HL-60 (cell line): ENCODE results near the gene DNAH8.
A peak's percentile ranks its signal among the peaks of the same experiment; 100 is the strongest.

ENCODE experiments used
- DNase-seq, 2 experiments: peaks; one replicate each; pipeline ENCODE4 v3.0.0-alpha.2; 2010 to 2020; ENCODE audit warnings: low read depth in 1 of 2, low spot score in 1 of 2
- H3K27ac ChIP-seq: fragments of 250-450 bp; sonication (Bioruptor Pico); replicated peaks from 2 replicates; pipeline ENCODE4 v1.5.1; 2020; ENCODE audit warnings: mild to moderate bottlenecking, moderate library complexity
- H3K27me3 ChIP-seq: fragments of 250-450 bp; sonication (Bioruptor Pico); 2 replicates; pipeline ENCODE4 v1.5.1; 2021; ENCODE audit warnings: mild to moderate bottlenecking, moderate library complexity; ENCODE audit not compliant: insufficient read depth, poor library complexity, severe bottlenecking
- H3K4me3 ChIP-seq: replicated peaks from 2 replicates; pipeline ENCODE4 v1.5.1; 2011; ENCODE audit warnings: mild to moderate bottlenecking, control low read depth, low read length; ENCODE audit not compliant: insufficient read depth
- GABPA ChIP-seq: IDR thresholded peaks from 2 replicates; pipeline ENCODE4 v1.6.1; 2012; ENCODE audit warnings: low read depth
- POLR2AphosphoS5 ChIP-seq: IDR thresholded peaks from 2 replicates; pipeline ENCODE4 v1.6.1; 2012; ENCODE audit warnings: low read depth
- SPI1 ChIP-seq: IDR thresholded peaks from 2 replicates; pipeline ENCODE4 v1.6.1; 2012; ENCODE audit warnings: low read depth, mild to moderate bottlenecking, borderline replicate concordance
- TF ChIP-seq, protein P1 (sequence below): IDR thresholded peaks from 2 replicates; pipeline ENCODE4 v1.6.1; 2012; ENCODE audit warnings: low read depth; ENCODE audit not compliant: insufficient replicate concordance
- TF ChIP-seq, protein P2 (sequence below): IDR thresholded peaks from one replicate; pipeline ENCODE4 v1.5.1; 2011; ENCODE audit warnings: low read length, control low read depth, inconsistent platforms; ENCODE audit not compliant: insufficient read depth

DNAH8 gene

GRCh38 chr6:38990475-38990874 lies 275.4 kb downstream of the DNAH8 start:
- no peak for DNase-seq
- TF ChIP-seq, protein P1, sequence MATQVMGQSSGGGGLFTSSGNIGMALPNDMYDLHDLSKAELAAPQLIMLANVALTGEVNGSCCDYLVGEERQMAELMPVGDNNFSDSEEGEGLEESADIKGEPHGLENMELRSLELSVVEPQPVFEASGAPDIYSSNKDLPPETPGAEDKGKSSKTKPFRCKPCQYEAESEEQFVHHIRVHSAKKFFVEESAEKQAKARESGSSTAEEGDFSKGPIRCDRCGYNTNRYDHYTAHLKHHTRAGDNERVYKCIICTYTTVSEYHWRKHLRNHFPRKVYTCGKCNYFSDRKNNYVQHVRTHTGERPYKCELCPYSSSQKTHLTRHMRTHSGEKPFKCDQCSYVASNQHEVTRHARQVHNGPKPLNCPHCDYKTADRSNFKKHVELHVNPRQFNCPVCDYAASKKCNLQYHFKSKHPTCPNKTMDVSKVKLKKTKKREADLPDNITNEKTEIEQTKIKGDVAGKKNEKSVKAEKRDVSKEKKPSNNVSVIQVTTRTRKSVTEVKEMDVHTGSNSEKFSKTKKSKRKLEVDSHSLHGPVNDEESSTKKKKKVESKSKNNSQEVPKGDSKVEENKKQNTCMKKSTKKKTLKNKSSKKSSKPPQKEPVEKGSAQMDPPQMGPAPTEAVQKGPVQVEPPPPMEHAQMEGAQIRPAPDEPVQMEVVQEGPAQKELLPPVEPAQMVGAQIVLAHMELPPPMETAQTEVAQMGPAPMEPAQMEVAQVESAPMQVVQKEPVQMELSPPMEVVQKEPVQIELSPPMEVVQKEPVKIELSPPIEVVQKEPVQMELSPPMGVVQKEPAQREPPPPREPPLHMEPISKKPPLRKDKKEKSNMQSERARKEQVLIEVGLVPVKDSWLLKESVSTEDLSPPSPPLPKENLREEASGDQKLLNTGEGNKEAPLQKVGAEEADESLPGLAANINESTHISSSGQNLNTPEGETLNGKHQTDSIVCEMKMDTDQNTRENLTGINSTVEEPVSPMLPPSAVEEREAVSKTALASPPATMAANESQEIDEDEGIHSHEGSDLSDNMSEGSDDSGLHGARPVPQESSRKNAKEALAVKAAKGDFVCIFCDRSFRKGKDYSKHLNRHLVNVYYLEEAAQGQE, result no peak
- no peak for TF ChIP-seq SPI1
- TF ChIP-seq, protein P2, sequence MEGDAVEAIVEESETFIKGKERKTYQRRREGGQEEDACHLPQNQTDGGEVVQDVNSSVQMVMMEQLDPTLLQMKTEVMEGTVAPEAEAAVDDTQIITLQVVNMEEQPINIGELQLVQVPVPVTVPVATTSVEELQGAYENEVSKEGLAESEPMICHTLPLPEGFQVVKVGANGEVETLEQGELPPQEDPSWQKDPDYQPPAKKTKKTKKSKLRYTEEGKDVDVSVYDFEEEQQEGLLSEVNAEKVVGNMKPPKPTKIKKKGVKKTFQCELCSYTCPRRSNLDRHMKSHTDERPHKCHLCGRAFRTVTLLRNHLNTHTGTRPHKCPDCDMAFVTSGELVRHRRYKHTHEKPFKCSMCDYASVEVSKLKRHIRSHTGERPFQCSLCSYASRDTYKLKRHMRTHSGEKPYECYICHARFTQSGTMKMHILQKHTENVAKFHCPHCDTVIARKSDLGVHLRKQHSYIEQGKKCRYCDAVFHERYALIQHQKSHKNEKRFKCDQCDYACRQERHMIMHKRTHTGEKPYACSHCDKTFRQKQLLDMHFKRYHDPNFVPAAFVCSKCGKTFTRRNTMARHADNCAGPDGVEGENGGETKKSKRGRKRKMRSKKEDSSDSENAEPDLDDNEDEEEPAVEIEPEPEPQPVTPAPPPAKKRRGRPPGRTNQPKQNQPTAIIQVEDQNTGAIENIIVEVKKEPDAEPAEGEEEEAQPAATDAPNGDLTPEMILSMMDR, result no peak
- no peak for TF ChIP-seq POLR2AphosphoS5
- no peak for TF ChIP-seq GABPA
- H3K27ac ChIP-seq, result no peak overlapping the region
- H3K27me3 ChIP-seq, result peaks cover 3% of the 10 kb centered on the region
- no peak overlapping the region for H3K4me3 ChIP-seq

- Histone ChIP-seq H3K27me3 (peaks cover 8% of the 10 kb centered on the region), H3K4me3 (no peak overlapping the region), H3K27ac (no peak overlapping the region)
- TF ChIP-seq SPI1 (no peak), GABPA (no peak), POLR2AphosphoS5 (no peak)
- TF ChIP-seq, protein P2, result no peak
- TF ChIP-seq, protein P1, result no peak
- no peak for DNase-seq
These were observed 281.6 kb downstream of the DNAH8 start for GRCh38 chr6:38996676-38997075.

- Histone ChIP-seq H3K27me3 (peaks cover 8% of the 10 kb centered on the region), H3K4me3 (no peak overlapping the region), H3K27ac (no peak overlapping the region)
- peak in 1 of 2 experiments; percentile 7 for DNase-seq
- TF ChIP-seq, protein P2, result peak; percentile 39
- TF ChIP-seq POLR2AphosphoS5, result no peak
These were observed 282.1 kb downstream of the DNAH8 start for GRCh38 chr6:38997128-38997761.

DNA sequence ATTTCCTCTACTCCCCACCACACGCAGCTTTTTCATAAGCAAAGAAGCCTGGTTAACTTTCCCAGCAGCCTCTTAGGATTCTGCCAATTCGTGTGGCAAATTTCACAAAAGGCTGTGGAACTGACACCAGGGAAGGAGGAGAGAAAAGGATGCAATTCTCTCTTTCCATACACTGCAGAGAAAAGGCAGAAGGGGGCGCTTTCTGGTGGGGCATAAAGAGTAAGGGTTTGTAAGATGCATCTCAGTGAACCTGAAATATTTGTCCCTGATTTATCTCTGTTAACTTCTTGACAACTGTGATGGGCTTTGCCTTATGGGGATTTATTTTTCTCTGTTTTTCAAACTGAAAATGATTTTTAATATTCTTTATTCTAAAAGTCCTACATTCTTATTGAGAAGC lies 288.0 kb downstream of the DNAH8 start:
- Histone ChIP-seq H3K4me3 (no peak overlapping the region), H3K27ac (no peak overlapping the region), H3K27me3 (peaks cover 21% of the 10 kb centered on the region)
- DNase-seq, result no peak
- TF ChIP-seq SPI1 (no peak), GABPA (no peak)
- TF ChIP-seq, protein P1, result no peak
- TF ChIP-seq, protein P2, result no peak
